Measurements from ENCODE around the gene COL23A1. TPM values are rescaled to one million over a fixed set of nuclear protein-coding genes. Genes with fewer than 3 reads are reported as not detected.

Gene COL23A1
- total and polyA plus RNA-seq, 4 donors, result 0.76 to 4.4 (median 1.3) TPM

DNA sequence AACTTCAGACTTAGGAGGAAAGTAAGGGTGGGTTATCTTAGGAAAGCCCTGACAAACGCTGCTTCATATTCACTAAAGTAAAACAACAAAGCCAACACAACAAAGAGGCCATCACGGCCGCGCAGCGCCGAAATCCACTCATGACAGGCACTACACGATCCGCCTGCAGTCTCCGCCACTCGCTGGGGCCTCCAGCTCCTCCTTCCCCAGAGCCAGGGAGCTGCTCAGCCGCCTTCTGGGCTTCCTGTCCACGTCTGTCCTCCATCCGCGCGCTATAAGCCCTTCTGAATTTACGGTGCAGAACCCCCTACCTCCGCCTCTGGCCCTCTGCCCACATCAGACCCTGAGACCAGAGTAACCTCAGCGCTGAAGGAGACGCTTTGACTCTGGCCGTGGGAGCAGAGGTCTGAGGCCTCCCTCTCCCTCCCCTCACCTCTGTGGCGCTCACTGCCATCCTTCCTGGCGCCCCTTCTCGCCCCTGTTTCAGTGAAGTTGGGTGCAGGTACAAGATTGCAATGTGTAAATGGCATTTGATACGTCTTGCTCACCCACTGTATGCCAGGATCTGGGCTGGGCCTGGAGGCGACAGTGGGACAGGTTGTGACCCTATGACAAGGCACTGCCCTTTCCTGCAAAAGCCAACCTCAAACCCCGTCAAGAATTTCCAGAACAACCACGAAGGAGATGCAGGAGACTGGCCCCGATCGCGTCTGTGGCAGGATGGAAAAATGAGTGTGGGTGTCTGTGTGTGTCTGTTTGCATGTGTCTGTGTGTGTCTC is 282.7 kb downstream of the COL23A1 start:
- DNase-seq (no peak), ATAC-seq (ENCODE audit: insufficient read depth, low FRiP score) (no peak)
- Histone ChIP-seq H3K4me1 (ENCODE audit: control insufficient read depth in 5 of 5, insufficient read depth in 5 of 5, low read length in 5 of 5) (peaks cover 0 to 17% (median 0%) of the 10 kb centered on the region in 5 donors), H3K9ac (ENCODE audit: insufficient read depth in 1 of 2, low read length in 2 of 2) (no peak overlapping the region), H3K4me3 (no peak overlapping the region), H3K27me3 (ENCODE audit: control insufficient read depth in 3 of 3, insufficient read depth in 3 of 3, low read length in 2 of 3) (no peaks in the 10 kb centered on the region), H3K36me3 (ENCODE audit: control insufficient read depth in 4 of 4, insufficient read depth in 4 of 4, low read length in 4 of 4) (no peaks in the 10 kb centered on the region), H3K27ac (ENCODE audit: low read depth in 1 of 2, low read length in 1 of 2) (no peak overlapping the region), H3K9me3 (ENCODE audit: control insufficient read depth in 4 of 4, insufficient read depth in 3 of 4, low read length in 3 of 4) (no peaks in the 10 kb centered on the region)
- 82% methylated on average over 30 of the region's 30 CpGs for WGBS, 2 donors
- TF ChIP-seq, protein P1, sequence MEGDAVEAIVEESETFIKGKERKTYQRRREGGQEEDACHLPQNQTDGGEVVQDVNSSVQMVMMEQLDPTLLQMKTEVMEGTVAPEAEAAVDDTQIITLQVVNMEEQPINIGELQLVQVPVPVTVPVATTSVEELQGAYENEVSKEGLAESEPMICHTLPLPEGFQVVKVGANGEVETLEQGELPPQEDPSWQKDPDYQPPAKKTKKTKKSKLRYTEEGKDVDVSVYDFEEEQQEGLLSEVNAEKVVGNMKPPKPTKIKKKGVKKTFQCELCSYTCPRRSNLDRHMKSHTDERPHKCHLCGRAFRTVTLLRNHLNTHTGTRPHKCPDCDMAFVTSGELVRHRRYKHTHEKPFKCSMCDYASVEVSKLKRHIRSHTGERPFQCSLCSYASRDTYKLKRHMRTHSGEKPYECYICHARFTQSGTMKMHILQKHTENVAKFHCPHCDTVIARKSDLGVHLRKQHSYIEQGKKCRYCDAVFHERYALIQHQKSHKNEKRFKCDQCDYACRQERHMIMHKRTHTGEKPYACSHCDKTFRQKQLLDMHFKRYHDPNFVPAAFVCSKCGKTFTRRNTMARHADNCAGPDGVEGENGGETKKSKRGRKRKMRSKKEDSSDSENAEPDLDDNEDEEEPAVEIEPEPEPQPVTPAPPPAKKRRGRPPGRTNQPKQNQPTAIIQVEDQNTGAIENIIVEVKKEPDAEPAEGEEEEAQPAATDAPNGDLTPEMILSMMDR (IDR thresholded peaks at IDR 0.05; ENCODE audit: control extremely low read depth, extremely low read depth), result no peak

DNA sequence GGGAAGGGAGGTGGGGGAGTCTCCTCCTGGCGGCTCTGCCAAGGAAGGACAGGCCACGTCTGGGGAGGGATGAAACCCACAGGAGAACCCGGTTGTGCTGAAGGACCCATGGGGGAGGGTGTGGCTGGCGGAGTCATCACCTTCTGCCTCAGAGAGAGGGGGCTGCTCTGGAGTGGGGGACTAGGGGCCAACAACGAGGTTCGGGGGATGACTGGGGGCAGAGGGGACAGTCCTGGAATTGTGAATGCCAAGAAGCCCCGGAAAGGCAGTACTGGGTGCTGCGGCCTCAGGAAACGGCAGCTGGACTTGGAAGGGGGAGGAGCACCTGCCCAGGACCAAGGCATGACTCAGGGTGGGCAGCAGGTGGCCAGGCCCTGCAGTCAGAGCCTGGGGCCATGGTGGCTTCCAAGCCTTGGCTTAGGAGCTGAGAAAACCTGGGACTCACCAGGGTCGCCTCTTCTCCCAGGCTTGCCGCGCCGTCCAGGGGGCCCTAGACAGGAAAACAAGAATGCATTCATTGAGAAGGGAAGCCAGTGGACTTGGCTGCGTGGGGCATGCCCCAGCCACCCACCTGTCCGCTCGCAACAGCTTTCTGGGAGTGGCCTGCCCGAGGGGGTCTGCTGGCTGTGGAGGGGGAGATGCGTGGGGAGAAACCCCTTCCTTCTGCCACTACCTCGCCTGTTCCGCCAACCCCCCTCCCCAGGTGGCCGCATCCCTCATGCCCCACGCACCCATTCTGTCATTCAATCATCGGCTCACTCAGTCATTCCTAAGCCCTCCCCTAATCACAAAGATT is 283.6 kb downstream of the COL23A1 start:
- DNase-seq, result no peak
- ATAC-seq (ENCODE audit: insufficient read depth, low FRiP score), result no peak
- Histone ChIP-seq H3K27me3 (ENCODE audit: control insufficient read depth in 3 of 3, insufficient read depth in 3 of 3, low read length in 2 of 3) (no peaks in the 10 kb centered on the region), H3K9me3 (ENCODE audit: control insufficient read depth in 4 of 4, insufficient read depth in 3 of 4, low read length in 3 of 4) (peaks cover 0 to under 1% (median 0%) of the 10 kb centered on the region in 4 donors), H3K4me1 (ENCODE audit: control insufficient read depth in 5 of 5, insufficient read depth in 5 of 5, low read length in 5 of 5) (peaks cover 0 to 11% (median 0%) of the 10 kb centered on the region in 5 donors), H3K36me3 (ENCODE audit: control insufficient read depth in 4 of 4, insufficient read depth in 4 of 4, low read length in 4 of 4) (no peaks in the 10 kb centered on the region), H3K4me3 (no peak overlapping the region), H3K9ac (ENCODE audit: insufficient read depth in 1 of 2, low read length in 2 of 2) (no peak overlapping the region), H3K27ac (ENCODE audit: low read depth in 1 of 2, low read length in 1 of 2) (no peak overlapping the region)
- 83 to 84% methylated on average over 22 of the region's 23 CpGs for WGBS, 2 donors
- TF ChIP-seq, protein P1 (IDR thresholded peaks at IDR 0.05; ENCODE audit: control extremely low read depth, extremely low read depth), result no peak

DNA sequence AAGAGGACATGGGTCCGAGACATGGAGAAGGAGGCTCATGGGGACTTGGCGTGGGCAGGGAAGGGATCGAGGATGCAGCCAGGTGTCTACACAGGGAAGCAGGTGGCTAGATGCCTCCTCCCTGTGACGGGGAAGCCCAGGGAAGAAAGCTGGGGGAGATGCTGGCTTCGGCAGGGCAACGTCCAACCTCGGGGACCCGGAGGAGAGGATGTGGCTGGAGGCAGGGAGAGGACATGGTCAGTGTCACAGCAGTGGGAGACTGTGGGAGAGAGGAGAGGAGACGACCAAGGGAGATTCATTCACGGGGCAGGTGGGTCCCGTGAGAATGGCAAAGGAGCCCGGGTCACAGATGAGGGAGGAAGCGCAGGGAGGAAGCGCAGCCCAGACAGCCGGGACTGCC is 284.4 kb downstream of the COL23A1 start:
- Histone ChIP-seq H3K27ac (ENCODE audit: low read depth in 1 of 2, low read length in 1 of 2) (no peak overlapping the region), H3K4me3 (no peak overlapping the region), H3K4me1 (ENCODE audit: control insufficient read depth in 5 of 5, insufficient read depth in 5 of 5, low read length in 5 of 5) (peaks cover 0 to 11% (median 0%) of the 10 kb centered on the region in 5 donors), H3K27me3 (ENCODE audit: control insufficient read depth in 3 of 3, insufficient read depth in 3 of 3, low read length in 2 of 3) (no peaks in the 10 kb centered on the region), H3K9ac (ENCODE audit: insufficient read depth in 1 of 2, low read length in 2 of 2) (no peak overlapping the region), H3K36me3 (ENCODE audit: control insufficient read depth in 4 of 4, insufficient read depth in 4 of 4, low read length in 4 of 4) (no peaks in the 10 kb centered on the region), H3K9me3 (ENCODE audit: control insufficient read depth in 4 of 4, insufficient read depth in 3 of 4, low read length in 3 of 4) (peaks cover 0 to 2% (median 0%) of the 10 kb centered on the region in 4 donors)
- DNase-seq (no peak), ATAC-seq (ENCODE audit: insufficient read depth, low FRiP score) (no peak)
- 78 to 82% methylated on average over 15 of the region's 15 CpGs for WGBS, 2 donors
- TF ChIP-seq, protein P1 (IDR thresholded peaks at IDR 0.05; ENCODE audit: control extremely low read depth, extremely low read depth), result no peak
